ENCODE data around the gene GABBR2.

The GABBR2 gene

GRCh38 chr9:98614941-98615340 lies 93.8 kb downstream of the GABBR2 start:
- no peak overlapping the region for H3K9ac ChIP-seq (ENCODE audit: low read length)
- H2AFZ ChIP-seq (ENCODE audit: insufficient read depth, low read length, poor library complexity), result no peak overlapping the region
- no peaks in the 10 kb centered on the region for H3K36me3 ChIP-seq (ENCODE audit: control insufficient read depth in 1 of 2, insufficient read depth in 2 of 2, low read length in 2 of 2)
- H2BK12ac ChIP-seq (ENCODE audit: low read length), result no peak overlapping the region
- H3K9me3 ChIP-seq (ENCODE audit: insufficient read depth, low read depth, low read length), result peaks cover 1% of the 10 kb centered on the region
- H4K91ac ChIP-seq (ENCODE audit: low read depth, low read length), result no peak overlapping the region
- H4K12ac ChIP-seq (ENCODE audit: low read depth, low read length), result no peak overlapping the region
- no peak overlapping the region for H4K8ac ChIP-seq (ENCODE audit: low read depth, low read length)
- H3K79me2 ChIP-seq (ENCODE audit: control insufficient read depth, insufficient read depth, low read length, poor library complexity), result no peaks in the 10 kb centered on the region
- no peak for DNase-seq
- H3K18ac ChIP-seq (ENCODE audit: low read length), result no peak overlapping the region
- no peaks in the 10 kb centered on the region for H3K27me3 ChIP-seq (ENCODE audit: insufficient read depth, low read length)
- WGBS (ENCODE audit: extremely low coverage, insufficient coverage, insufficient read length), result no CpG with 5 or more reads among the region's 2 CpGs
- H3K4me3 ChIP-seq (ENCODE audit: low read depth, low read length), result no peak overlapping the region
- H3K4me2 ChIP-seq (ENCODE audit: low read length), result no peak overlapping the region
- H2BK5ac ChIP-seq (ENCODE audit: low read depth, low read length, poor library complexity), result no peak overlapping the region
- H3K23ac ChIP-seq (ENCODE audit: low read length), result no peak overlapping the region
- H3K4me1 ChIP-seq (ENCODE audit: control insufficient read depth in 1 of 2, insufficient read depth in 2 of 2, low read length in 2 of 2), result peaks cover 0 to under 1% of the 10 kb centered on the region in 2 experiments
- peaks cover under 1% of the 10 kb centered on the region for H3K79me1 ChIP-seq (ENCODE audit: low read length)
- no peak overlapping the region for H3K14ac ChIP-seq (ENCODE audit: low read length)
- no peak overlapping the region for H3K4ac ChIP-seq (ENCODE audit: low read depth, low read length)
- no peak overlapping the region for H2AK5ac ChIP-seq (ENCODE audit: low read length)
- H2BK120ac ChIP-seq (ENCODE audit: insufficient read depth, low read length, poor library complexity), result no peak overlapping the region
- H3K27ac ChIP-seq (ENCODE audit: low read depth, low read length), result no peak overlapping the region

- no peak overlapping the region for H2BK12ac ChIP-seq (ENCODE audit: low read length)
- H3K4me1 ChIP-seq (ENCODE audit: control insufficient read depth in 1 of 2, insufficient read depth in 2 of 2, low read length in 2 of 2), result peaks cover 0 to 2% of the 10 kb centered on the region in 2 experiments
- H4K91ac ChIP-seq (ENCODE audit: low read depth, low read length), result no peak overlapping the region
- no peaks in the 10 kb centered on the region for H3K9me3 ChIP-seq (ENCODE audit: insufficient read depth, low read depth, low read length)
- no peaks in the 10 kb centered on the region for H3K27me3 ChIP-seq (ENCODE audit: insufficient read depth, low read length)
- no peaks in the 10 kb centered on the region for H3K36me3 ChIP-seq (ENCODE audit: control insufficient read depth in 1 of 2, insufficient read depth in 2 of 2, low read length in 2 of 2)
- no peak overlapping the region for H3K18ac ChIP-seq (ENCODE audit: low read length)
- H3K23ac ChIP-seq (ENCODE audit: low read length), result no peak overlapping the region
- no peak overlapping the region for H3K4me2 ChIP-seq (ENCODE audit: low read length)
- no peak overlapping the region for H3K4ac ChIP-seq (ENCODE audit: low read depth, low read length)
- H3K14ac ChIP-seq (ENCODE audit: low read length), result no peak overlapping the region
- no peak overlapping the region for H2BK120ac ChIP-seq (ENCODE audit: insufficient read depth, low read length, poor library complexity)
- no peak overlapping the region for H4K8ac ChIP-seq (ENCODE audit: low read depth, low read length)
- no peak overlapping the region for H2BK5ac ChIP-seq (ENCODE audit: low read depth, low read length, poor library complexity)
- no peak overlapping the region for H2AK5ac ChIP-seq (ENCODE audit: low read length)
- no peak overlapping the region for H3K9ac ChIP-seq (ENCODE audit: low read length)
- no CpG with 5 or more reads among the region's 6 CpGs for WGBS (ENCODE audit: extremely low coverage, insufficient coverage, insufficient read length)
- H3K79me1 ChIP-seq (ENCODE audit: low read length), result peaks cover 3% of the 10 kb centered on the region
- H3K79me2 ChIP-seq (ENCODE audit: control insufficient read depth, insufficient read depth, low read length, poor library complexity), result no peaks in the 10 kb centered on the region
- no peak for DNase-seq
- H2AFZ ChIP-seq (ENCODE audit: insufficient read depth, low read length, poor library complexity), result no peak overlapping the region
- no peak overlapping the region for H3K4me3 ChIP-seq (ENCODE audit: low read depth, low read length)
- H3K27ac ChIP-seq (ENCODE audit: low read depth, low read length), result no peak overlapping the region
- H4K12ac ChIP-seq (ENCODE audit: low read depth, low read length), result no peak overlapping the region
These were observed 96.5 kb downstream of the GABBR2 start for GRCh38 chr9:98612061-98612752.

GRCh38 chr9:98611319-98611718 lies 97.4 kb downstream of the GABBR2 start:
- no peak overlapping the region for H2BK12ac ChIP-seq (ENCODE audit: low read length)
- no peak overlapping the region for H3K27ac ChIP-seq (ENCODE audit: low read depth, low read length)
- H3K9me3 ChIP-seq (ENCODE audit: insufficient read depth, low read depth, low read length), result no peaks in the 10 kb centered on the region
- H2BK120ac ChIP-seq (ENCODE audit: insufficient read depth, low read length, poor library complexity), result no peak overlapping the region
- H3K4ac ChIP-seq (ENCODE audit: low read depth, low read length), result no peak overlapping the region
- no peak overlapping the region for H3K9ac ChIP-seq (ENCODE audit: low read length)
- H3K4me2 ChIP-seq (ENCODE audit: low read length), result no peak overlapping the region
- peaks cover 3% of the 10 kb centered on the region for H3K79me1 ChIP-seq (ENCODE audit: low read length)
- no peak overlapping the region for H2BK5ac ChIP-seq (ENCODE audit: low read depth, low read length, poor library complexity)
- H4K8ac ChIP-seq (ENCODE audit: low read depth, low read length), result no peak overlapping the region
- no peak overlapping the region for H3K18ac ChIP-seq (ENCODE audit: low read length)
- H2AK5ac ChIP-seq (ENCODE audit: low read length), result no peak overlapping the region
- H3K4me3 ChIP-seq (ENCODE audit: low read depth, low read length), result no peak overlapping the region
- H4K91ac ChIP-seq (ENCODE audit: low read depth, low read length), result no peak overlapping the region
- H3K4me1 ChIP-seq (ENCODE audit: control insufficient read depth in 1 of 2, insufficient read depth in 2 of 2, low read length in 2 of 2), result peaks cover 0 to 2% of the 10 kb centered on the region in 2 experiments
- no peaks in the 10 kb centered on the region for H3K36me3 ChIP-seq (ENCODE audit: control insufficient read depth in 1 of 2, insufficient read depth in 2 of 2, low read length in 2 of 2)
- no peak for DNase-seq
- H3K27me3 ChIP-seq (ENCODE audit: insufficient read depth, low read length), result no peaks in the 10 kb centered on the region
- H3K23ac ChIP-seq (ENCODE audit: low read length), result no peak overlapping the region
- WGBS (ENCODE audit: extremely low coverage, insufficient coverage, insufficient read length), result no CpG with 5 or more reads among the region's 2 CpGs
- H3K79me2 ChIP-seq (ENCODE audit: control insufficient read depth, insufficient read depth, low read length, poor library complexity), result no peaks in the 10 kb centered on the region
- no peak overlapping the region for H3K14ac ChIP-seq (ENCODE audit: low read length)
- no peak overlapping the region for H2AFZ ChIP-seq (ENCODE audit: insufficient read depth, low read length, poor library complexity)
- no peak overlapping the region for H4K12ac ChIP-seq (ENCODE audit: low read depth, low read length)

- H3K36me3 ChIP-seq (ENCODE audit: control insufficient read depth in 1 of 2, insufficient read depth in 2 of 2, low read length in 2 of 2), result no peaks in the 10 kb centered on the region
These were observed 98.0 kb downstream of the GABBR2 start for GRCh38 chr9:98610711-98611110.

More at GRCh38 chr9:98610711-98611110, 98.0 kb downstream of the GABBR2 start:
- Histone ChIP-seq H2AFZ (ENCODE audit: insufficient read depth, low read length, poor library complexity) (no peak overlapping the region), H3K14ac (ENCODE audit: low read length) (no peak overlapping the region), H2BK12ac (ENCODE audit: low read length) (no peak overlapping the region), H3K4me3 (ENCODE audit: low read depth, low read length) (no peak overlapping the region), H2BK120ac (ENCODE audit: insufficient read depth, low read length, poor library complexity) (no peak overlapping the region), H4K8ac (ENCODE audit: low read depth, low read length) (no peak overlapping the region), H3K4me2 (ENCODE audit: low read length) (no peak overlapping the region), H4K12ac (ENCODE audit: low read depth, low read length) (no peak overlapping the region), H3K79me2 (ENCODE audit: control insufficient read depth, insufficient read depth, low read length, poor library complexity) (no peaks in the 10 kb centered on the region), H3K27ac (ENCODE audit: low read depth, low read length) (no peak overlapping the region), H2AK5ac (ENCODE audit: low read length) (no peak overlapping the region), H3K9me3 (ENCODE audit: insufficient read depth, low read depth, low read length) (no peaks in the 10 kb centered on the region), H3K27me3 (ENCODE audit: insufficient read depth, low read length) (no peaks in the 10 kb centered on the region), H3K4ac (ENCODE audit: low read depth, low read length) (no peak overlapping the region), H3K79me1 (ENCODE audit: low read length) (peaks cover 3% of the 10 kb centered on the region), H2BK5ac (ENCODE audit: low read depth, low read length, poor library complexity) (no peak overlapping the region), H3K9ac (ENCODE audit: low read length) (no peak overlapping the region), H3K4me1 (ENCODE audit: control insufficient read depth in 1 of 2, insufficient read depth in 2 of 2, low read length in 2 of 2) (peaks cover 0 to 2% of the 10 kb centered on the region in 2 experiments), H3K18ac (ENCODE audit: low read length) (no peak overlapping the region), H4K91ac (ENCODE audit: low read depth, low read length) (no peak overlapping the region), H3K23ac (ENCODE audit: low read length) (no peak overlapping the region)
- no CpG with 5 or more reads among the region's 5 CpGs for whole genome bisulfite sequencing (ENCODE audit: extremely low coverage, insufficient coverage, insufficient read length)
- DNase-seq, result no peak

Measured in trophoblast cell (in vitro differentiated cells and primary cell).